ENCODE data around the gene CAMK1D. TPM values are rescaled to one million over a fixed set of nuclear protein-coding genes. Genes with fewer than 3 reads are reported as not detected.

Gene CAMK1D
- total RNA-seq, 2 donors from 2014 or later, result 4.5 to 7.8 TPM

- no peak for DNase-seq
- no peaks in the 10 kb centered on the region for H3K4me1 ChIP-seq (ENCODE audit: control insufficient read depth, insufficient read depth, low read length)
- Mint-ChIP-seq H3K27ac (no peak overlapping the region), H3K36me3 (ENCODE audit: low read depth) (peaks cover 4% of the 10 kb centered on the region), H3K4me1 (peaks cover under 1% of the 10 kb centered on the region), H3K4me3 (no peak overlapping the region), H3K9me3 (no peaks in the 10 kb centered on the region), H3K27me3 (ENCODE audit: insufficient read depth) (no peaks in the 10 kb centered on the region)
- no peak overlapping the region for H3K4me3 ChIP-seq (ENCODE audit: low read length)
- H3K9me3 ChIP-seq (ENCODE audit: control insufficient read depth, low read length), result no peaks in the 10 kb centered on the region
- H3K27me3 ChIP-seq (ENCODE audit: control insufficient read depth, insufficient read depth, low read length, poor library complexity, severe bottlenecking), result no peaks in the 10 kb centered on the region
- H3K9ac ChIP-seq (ENCODE audit: extremely low read depth, low read length, poor library complexity, severe bottlenecking), result no peak overlapping the region
- TF ChIP-seq, protein P1, sequence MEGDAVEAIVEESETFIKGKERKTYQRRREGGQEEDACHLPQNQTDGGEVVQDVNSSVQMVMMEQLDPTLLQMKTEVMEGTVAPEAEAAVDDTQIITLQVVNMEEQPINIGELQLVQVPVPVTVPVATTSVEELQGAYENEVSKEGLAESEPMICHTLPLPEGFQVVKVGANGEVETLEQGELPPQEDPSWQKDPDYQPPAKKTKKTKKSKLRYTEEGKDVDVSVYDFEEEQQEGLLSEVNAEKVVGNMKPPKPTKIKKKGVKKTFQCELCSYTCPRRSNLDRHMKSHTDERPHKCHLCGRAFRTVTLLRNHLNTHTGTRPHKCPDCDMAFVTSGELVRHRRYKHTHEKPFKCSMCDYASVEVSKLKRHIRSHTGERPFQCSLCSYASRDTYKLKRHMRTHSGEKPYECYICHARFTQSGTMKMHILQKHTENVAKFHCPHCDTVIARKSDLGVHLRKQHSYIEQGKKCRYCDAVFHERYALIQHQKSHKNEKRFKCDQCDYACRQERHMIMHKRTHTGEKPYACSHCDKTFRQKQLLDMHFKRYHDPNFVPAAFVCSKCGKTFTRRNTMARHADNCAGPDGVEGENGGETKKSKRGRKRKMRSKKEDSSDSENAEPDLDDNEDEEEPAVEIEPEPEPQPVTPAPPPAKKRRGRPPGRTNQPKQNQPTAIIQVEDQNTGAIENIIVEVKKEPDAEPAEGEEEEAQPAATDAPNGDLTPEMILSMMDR (conservative IDR thresholded peaks at IDR 0.05), result no peak
- no peaks in the 10 kb centered on the region for H3K36me3 ChIP-seq (ENCODE audit: control insufficient read depth, insufficient read depth, low read length)
- H3K27ac ChIP-seq (ENCODE audit: low read depth, low read length), result no peak overlapping the region
- 89 to 90% methylated on average over 2 to 7 of the region's 7 CpGs for WGBS, 2 experiments (ENCODE audit: insufficient coverage in 1 of 2, insufficient read length in 1 of 2)
Measured at GRCh38 chr10:12792889-12793556, 443.7 kb downstream of the CAMK1D start.

DNA sequence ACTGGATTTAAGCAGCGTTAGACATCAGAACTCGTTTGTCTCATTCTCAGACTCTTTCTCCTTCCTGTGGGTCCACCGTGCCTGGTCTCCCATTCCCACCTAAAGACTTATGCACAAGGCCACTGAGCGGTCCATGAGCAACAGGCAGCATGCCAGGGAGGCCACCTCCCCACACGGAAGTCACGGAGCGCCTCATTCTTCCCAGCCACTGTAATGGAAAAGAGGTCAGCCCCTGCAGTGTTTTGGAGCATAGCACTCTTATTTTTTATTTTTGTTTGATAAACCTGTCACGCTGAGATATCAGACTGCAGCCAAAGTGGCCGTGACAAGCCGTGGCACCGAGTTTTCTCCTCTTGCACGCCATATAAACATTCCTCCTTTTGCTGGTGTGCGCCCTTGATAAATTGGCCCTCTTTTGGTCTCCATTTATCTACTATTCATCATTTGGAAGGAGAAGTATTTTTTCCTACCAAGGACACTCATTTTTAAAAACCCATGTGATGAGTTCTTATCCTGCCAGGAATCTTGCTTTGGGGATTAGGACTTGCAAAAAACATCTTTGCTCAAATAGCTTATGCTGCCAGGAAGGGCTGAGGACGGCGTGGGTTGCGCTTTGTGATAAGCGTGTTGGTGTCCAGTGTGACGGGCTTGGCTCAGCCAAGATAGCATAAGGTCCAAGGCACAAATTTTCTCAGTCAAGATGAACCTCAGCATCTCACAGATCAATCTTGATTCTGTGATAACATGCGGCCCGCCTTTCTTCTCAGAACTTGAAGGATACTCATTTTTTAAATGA, 446.2 kb downstream of the CAMK1D start:
- TF ChIP-seq, protein P1 (conservative IDR thresholded peaks at IDR 0.05), result no peak
- H3K4me1 Mint-ChIP-seq, result peaks cover 18% of the 10 kb centered on the region
- 94% methylated on average over 16 to 20 of the region's 20 CpGs for WGBS, 2 experiments (ENCODE audit: insufficient coverage in 1 of 2, insufficient read length in 1 of 2)
- H3K36me3 ChIP-seq (ENCODE audit: control insufficient read depth, insufficient read depth, low read length), result no peaks in the 10 kb centered on the region
- DNase-seq, result no peak
- no peaks in the 10 kb centered on the region for H3K27me3 ChIP-seq (ENCODE audit: control insufficient read depth, insufficient read depth, low read length, poor library complexity, severe bottlenecking)
- H3K9ac ChIP-seq (ENCODE audit: extremely low read depth, low read length, poor library complexity, severe bottlenecking), result no peak overlapping the region
- peaks cover 4% of the 10 kb centered on the region for H3K36me3 Mint-ChIP-seq (ENCODE audit: low read depth)
- no peaks in the 10 kb centered on the region for H3K4me1 ChIP-seq (ENCODE audit: control insufficient read depth, insufficient read depth, low read length)
- H3K9me3 Mint-ChIP-seq, result no peaks in the 10 kb centered on the region
- no peaks in the 10 kb centered on the region for H3K27me3 Mint-ChIP-seq (ENCODE audit: insufficient read depth)
- no peak overlapping the region for H3K4me3 ChIP-seq (ENCODE audit: low read length)
- H3K9me3 ChIP-seq (ENCODE audit: control insufficient read depth, low read length), result no peaks in the 10 kb centered on the region
- H3K27ac ChIP-seq (ENCODE audit: low read depth, low read length), result no peak overlapping the region
- H3K27ac Mint-ChIP-seq, result no peak overlapping the region
- H3K4me3 Mint-ChIP-seq, result no peak overlapping the region

DNA sequence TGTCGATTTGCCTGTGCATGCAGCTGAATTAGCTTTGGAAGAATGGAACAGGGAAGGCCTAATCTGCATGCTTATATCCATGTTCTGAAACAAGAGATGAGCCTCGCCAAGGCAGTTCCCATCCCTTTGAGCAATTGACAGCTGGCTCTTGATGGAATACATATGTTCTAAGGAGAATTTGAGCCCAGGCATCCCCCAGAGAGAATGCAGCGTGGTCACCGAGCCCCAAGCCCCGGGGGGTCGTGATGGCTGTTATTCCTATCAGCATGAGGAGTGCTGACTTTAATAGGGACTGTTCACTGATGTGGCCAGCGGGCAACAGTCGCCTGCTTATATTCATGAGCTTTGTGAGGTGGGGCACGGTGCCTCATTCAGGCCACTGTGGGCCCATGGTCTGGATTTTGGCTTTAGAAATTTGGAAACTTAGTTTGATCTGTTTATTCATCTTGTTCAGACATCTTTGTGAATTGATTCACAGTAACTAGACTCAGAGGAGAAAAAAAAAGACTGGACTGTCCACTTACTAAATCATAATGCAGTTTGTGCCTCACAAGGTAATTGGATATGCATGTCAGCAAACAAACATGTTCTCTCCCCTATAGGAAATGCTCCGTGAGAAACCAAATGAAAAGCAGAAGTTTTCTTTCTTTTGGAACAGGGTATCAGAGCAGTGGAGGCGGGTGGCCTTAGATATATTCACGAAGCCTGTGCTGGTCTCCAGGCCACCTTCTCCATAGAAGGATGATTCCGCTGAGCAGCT, 447.2 kb downstream of the CAMK1D start:
- Mint-ChIP-seq H3K27me3 (ENCODE audit: insufficient read depth) (no peaks in the 10 kb centered on the region), H3K4me3 (no peak overlapping the region), H3K4me1 (peaks cover 18% of the 10 kb centered on the region), H3K27ac (no peak overlapping the region), H3K36me3 (ENCODE audit: low read depth) (no peaks in the 10 kb centered on the region), H3K9me3 (no peaks in the 10 kb centered on the region)
- Histone ChIP-seq H3K27me3 (ENCODE audit: control insufficient read depth, insufficient read depth, low read length, poor library complexity, severe bottlenecking) (no peaks in the 10 kb centered on the region), H3K9ac (ENCODE audit: extremely low read depth, low read length, poor library complexity, severe bottlenecking) (no peak overlapping the region), H3K4me3 (ENCODE audit: low read length) (no peak overlapping the region), H3K9me3 (ENCODE audit: control insufficient read depth, low read length) (no peaks in the 10 kb centered on the region), H3K27ac (ENCODE audit: low read depth, low read length) (no peak overlapping the region), H3K36me3 (ENCODE audit: control insufficient read depth, insufficient read depth, low read length) (no peaks in the 10 kb centered on the region), H3K4me1 (ENCODE audit: control insufficient read depth, insufficient read depth, low read length) (no peaks in the 10 kb centered on the region)
- no peak for DNase-seq
- TF ChIP-seq, protein P1 (conservative IDR thresholded peaks at IDR 0.05), result no peak
- 79 to 87% methylated on average over 8 to 13 of the region's 13 CpGs for WGBS, 2 experiments (ENCODE audit: insufficient coverage in 1 of 2, insufficient read length in 1 of 2)

Data from endodermal cell (in vitro differentiated cells).